Mesenchymal stem cell (in vitro differentiated cells and primary cell): ENCODE results near the gene TTC22.

ENCODE experiments used
- DNase-seq: peaks from one replicate; pipeline ENCODE4 v3.0.0-alpha.2; 2013
- H2AFZ ChIP-seq: one replicate; pipeline ENCODE4 v1.6.1; 2013; ENCODE audit warnings: low read depth, mild to moderate bottlenecking, control low read depth, inconsistent platforms, low read length, moderate library complexity
- H2AK5ac ChIP-seq: 2 replicates; pipeline ENCODE4 v1.6.1; 2013; ENCODE audit warnings: low read length, moderate library complexity, mild to moderate bottlenecking, inconsistent platforms; ENCODE audit not compliant: severe bottlenecking
- H2BK120ac ChIP-seq: one replicate; pipeline ENCODE4 v1.6.1; 2013; ENCODE audit warnings: low read depth, mild to moderate bottlenecking, inconsistent platforms, low read length, moderate library complexity
- H2BK12ac ChIP-seq, 2 experiments: one replicate each; pipeline ENCODE4 v1.6.1; 2013; ENCODE audit warnings: inconsistent platforms in 2 of 2, low read length in 2 of 2, mild to moderate bottlenecking in 2 of 2, moderate library complexity in 2 of 2, control low read depth in 1 of 2
- H2BK15ac ChIP-seq: one replicate; pipeline ENCODE4 v1.6.1; 2013; ENCODE audit warnings: mild to moderate bottlenecking, low read depth, inconsistent platforms; ENCODE audit not compliant: poor library complexity, severe bottlenecking
- H2BK5ac ChIP-seq: 2 replicates; pipeline ENCODE4 v1.6.1; 2013; ENCODE audit warnings: low read depth, mild to moderate bottlenecking, low read length, control low read depth, inconsistent platforms; ENCODE audit not compliant: poor library complexity, severe bottlenecking
- H3K14ac ChIP-seq, 2 experiments: one replicate each; pipeline ENCODE4 v1.6.1; 2013; ENCODE audit warnings: inconsistent platforms in 2 of 2, low read length in 2 of 2, control low read depth in 1 of 2, mild to moderate bottlenecking in 1 of 2, moderate library complexity in 1 of 2
- H3K18ac ChIP-seq, 2 experiments: one replicate each; pipeline ENCODE4 v1.6.1; 2013; ENCODE audit warnings: inconsistent platforms in 2 of 2, low read length in 2 of 2, control low read depth in 1 of 2, low read depth in 1 of 2, mild to moderate bottlenecking in 1 of 2
- H3K23ac ChIP-seq, 2 experiments: one replicate each; pipeline ENCODE4 v1.6.1; 2013; ENCODE audit warnings: inconsistent platforms in 2 of 2, low read length in 2 of 2, mild to moderate bottlenecking in 2 of 2, moderate library complexity in 2 of 2, control low read depth in 1 of 2
- H3K27ac ChIP-seq: 2 replicates; pipeline ENCODE4 v1.5.1; 2013; ENCODE audit warnings: mild to moderate bottlenecking, moderate library complexity, low read length, control low read depth, inconsistent platforms; ENCODE audit not compliant: poor library complexity, severe bottlenecking
- H3K27me3 ChIP-seq, 2 experiments: 2 replicates each; pipeline versions ENCODE4 v1.6.1 to v1.7.0; 2013; ENCODE audit warnings: low read length in 2 of 2, mild to moderate bottlenecking in 2 of 2, moderate library complexity in 2 of 2, control low read depth in 1 of 2, inconsistent platforms in 1 of 2; ENCODE audit not compliant: control insufficient read depth in 1 of 2, insufficient read depth in 1 of 2
- H3K36me3 ChIP-seq, 2 experiments: 2 replicates each; pipeline versions ENCODE4 v1.6.1 to v1.7.0; 2013; ENCODE audit warnings: low read length in 2 of 2, control low read depth in 1 of 2, inconsistent platforms in 1 of 2, low read depth in 1 of 2, mild to moderate bottlenecking in 1 of 2; ENCODE audit not compliant: insufficient read depth in 2 of 2, control insufficient read depth in 1 of 2
- H3K4ac ChIP-seq, 2 experiments: one replicate each; pipeline ENCODE4 v1.6.1; 2013; ENCODE audit warnings: inconsistent platforms in 2 of 2, low read length in 2 of 2, mild to moderate bottlenecking in 2 of 2, moderate library complexity in 2 of 2, control low read depth in 1 of 2, low read depth in 1 of 2
- H3K4me1 ChIP-seq: 2 replicates; pipeline ENCODE4 v1.6.1; 2013; ENCODE audit warnings: low read depth, low read length, control low read depth; ENCODE audit not compliant: control insufficient read depth, insufficient read depth
- H3K4me2 ChIP-seq: 2 replicates; pipeline ENCODE4 v1.6.1; 2013; ENCODE audit warnings: low read length, mild to moderate bottlenecking, inconsistent platforms; ENCODE audit not compliant: poor library complexity, severe bottlenecking
- H3K4me3 ChIP-seq, 2 experiments: 2 replicates each; pipeline versions ENCODE4 v1.5.1 to v1.7.0; 2013; ENCODE audit warnings: low read length in 2 of 2, mild to moderate bottlenecking in 2 of 2, control low read depth in 1 of 2, low read depth in 1 of 2; ENCODE audit not compliant: insufficient read depth in 1 of 2
- H3K79me1 ChIP-seq: replicated peaks from 2 replicates; pipeline ENCODE4 v1.6.1; 2013; ENCODE audit warnings: mild to moderate bottlenecking, control low read depth, low read length, inconsistent platforms; ENCODE audit not compliant: poor library complexity, severe bottlenecking
- H3K9ac ChIP-seq: 2 replicates; pipeline ENCODE4 v1.7.0; 2013; ENCODE audit warnings: mild to moderate bottlenecking, low read length, moderate library complexity
- H3K9me3 ChIP-seq: 2 replicates; pipeline ENCODE4 v1.7.0; 2013; ENCODE audit warnings: mild to moderate bottlenecking, low read length; ENCODE audit not compliant: control insufficient read depth
- H4K8ac ChIP-seq: one replicate; pipeline ENCODE4 v1.6.1; 2013; ENCODE audit warnings: inconsistent platforms, mild to moderate bottlenecking, low read length, moderate library complexity
- H4K91ac ChIP-seq: one replicate; pipeline ENCODE4 v1.6.1; 2013; ENCODE audit warnings: mild to moderate bottlenecking, low read length, inconsistent platforms
- WGBS: methylation state at CpG from one replicate; pipeline ENCODE4 v1.1.7; 2013; ENCODE audit warnings: mixed read lengths; 5-methylcytosine and 5-hydroxymethylcytosine counted together

Gene TTC22

DNA sequence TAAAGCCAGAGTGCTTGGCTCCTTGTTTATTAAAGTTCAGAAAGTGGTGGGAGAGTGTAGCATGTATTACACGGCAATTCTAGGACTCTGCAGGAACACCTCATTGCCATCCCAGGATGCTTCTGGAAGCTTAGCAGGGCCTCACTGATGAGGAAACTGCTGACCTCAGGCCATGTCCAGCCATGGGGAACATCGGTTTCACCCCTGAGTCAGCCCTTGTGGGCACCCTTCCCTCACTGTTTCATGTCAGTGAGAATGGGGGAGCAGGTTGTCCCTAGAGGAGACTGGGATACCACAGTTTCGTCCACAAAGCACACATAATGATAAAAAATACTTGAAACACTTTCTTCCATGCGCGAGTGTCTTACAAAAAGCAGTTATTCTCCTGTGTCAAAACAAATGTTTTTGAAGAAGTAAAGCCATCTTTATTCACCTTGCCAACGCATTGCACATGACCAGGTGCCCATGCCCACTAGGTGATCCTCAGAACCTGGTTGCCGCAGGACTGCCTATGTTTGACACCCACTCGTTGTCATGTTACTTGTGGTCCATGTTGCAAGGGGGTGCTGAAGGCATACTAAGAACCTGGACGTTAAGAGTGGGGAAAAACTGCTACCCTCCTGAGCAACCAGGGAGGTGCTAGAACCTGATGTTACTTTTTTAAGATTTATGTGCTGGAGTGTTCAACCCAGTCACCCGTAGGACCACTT lies 41.2 kb upstream of the TTC22 start:
- H3K14ac ChIP-seq = no peak overlapping the region
- no peak overlapping the region for H3K4me2 ChIP-seq
- no peak overlapping the region for H2BK15ac ChIP-seq
- H2BK5ac ChIP-seq = no peak overlapping the region
- no peaks in the 10 kb centered on the region for H3K4me1 ChIP-seq
- WGBS = 94% methylated on average over 10 of the region's 10 CpGs
- no peak for DNase-seq
- H2BK120ac ChIP-seq = no peak overlapping the region
- H2BK12ac ChIP-seq = no peak overlapping the region
- H3K9ac ChIP-seq = no peak overlapping the region
- H3K4ac ChIP-seq = no peak overlapping the region
- H3K18ac ChIP-seq = no peak overlapping the region
- H3K4me3 ChIP-seq = no peak overlapping the region
- no peak overlapping the region for H3K27ac ChIP-seq
- no peaks in the 10 kb centered on the region for H3K79me1 ChIP-seq
- no peak overlapping the region for H4K91ac ChIP-seq
- no peak overlapping the region for H3K23ac ChIP-seq
- H3K27me3 ChIP-seq = peaks cover 0 to 5% of the 10 kb centered on the region in 2 experiments
- no peak overlapping the region for H2AK5ac ChIP-seq
- H3K36me3 ChIP-seq = peaks cover 3 to 12% of the 10 kb centered on the region in 2 experiments
- H3K9me3 ChIP-seq = no peaks in the 10 kb centered on the region
- no peak overlapping the region for H4K8ac ChIP-seq
- no peak overlapping the region for H2AFZ ChIP-seq

DNA sequence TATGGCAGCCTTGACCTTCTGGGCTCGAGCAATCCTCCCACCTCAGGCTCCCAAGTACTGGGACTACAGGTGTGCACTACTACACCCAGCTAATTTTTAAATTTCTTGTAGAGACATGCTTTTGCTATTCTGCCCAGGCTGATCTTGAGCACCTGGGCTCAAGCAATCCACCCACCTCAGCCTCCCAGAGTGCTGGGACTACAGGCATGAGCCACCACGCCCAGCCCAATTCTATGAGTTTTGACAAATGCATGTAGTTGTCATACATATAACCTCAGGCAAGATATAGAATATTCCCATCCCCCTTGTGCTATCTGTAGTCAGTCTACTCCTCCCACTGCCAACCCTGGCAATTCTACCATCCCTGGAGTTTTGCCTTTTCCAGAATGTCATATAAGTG lies 38.7 kb upstream of the TTC22 start:
- 64% methylated on average over 2 of the region's 2 CpGs for WGBS
- no peak overlapping the region for H4K91ac ChIP-seq
- H3K23ac ChIP-seq = no peak overlapping the region
- no peak for DNase-seq
- H2BK120ac ChIP-seq = no peak overlapping the region
- H3K18ac ChIP-seq = no peak overlapping the region
- H2BK12ac ChIP-seq = no peak overlapping the region
- H3K27ac ChIP-seq = no peak overlapping the region
- no peak overlapping the region for H4K8ac ChIP-seq
- no peak overlapping the region for H3K4ac ChIP-seq
- H3K4me1 ChIP-seq = no peaks in the 10 kb centered on the region
- no peak overlapping the region for H2AFZ ChIP-seq
- H3K4me2 ChIP-seq = no peak overlapping the region
- no peaks in the 10 kb centered on the region for H3K36me3 ChIP-seq
- no peaks in the 10 kb centered on the region for H3K79me1 ChIP-seq
- H3K14ac ChIP-seq = no peak overlapping the region
- no peak overlapping the region for H2BK15ac ChIP-seq
- H3K9me3 ChIP-seq = no peaks in the 10 kb centered on the region
- no peak overlapping the region for H3K4me3 ChIP-seq
- H3K27me3 ChIP-seq = peaks cover 13 to 16% of the 10 kb centered on the region in 2 experiments
- H2AK5ac ChIP-seq = no peak overlapping the region
- H2BK5ac ChIP-seq = no peak overlapping the region
- no peak overlapping the region for H3K9ac ChIP-seq

DNA sequence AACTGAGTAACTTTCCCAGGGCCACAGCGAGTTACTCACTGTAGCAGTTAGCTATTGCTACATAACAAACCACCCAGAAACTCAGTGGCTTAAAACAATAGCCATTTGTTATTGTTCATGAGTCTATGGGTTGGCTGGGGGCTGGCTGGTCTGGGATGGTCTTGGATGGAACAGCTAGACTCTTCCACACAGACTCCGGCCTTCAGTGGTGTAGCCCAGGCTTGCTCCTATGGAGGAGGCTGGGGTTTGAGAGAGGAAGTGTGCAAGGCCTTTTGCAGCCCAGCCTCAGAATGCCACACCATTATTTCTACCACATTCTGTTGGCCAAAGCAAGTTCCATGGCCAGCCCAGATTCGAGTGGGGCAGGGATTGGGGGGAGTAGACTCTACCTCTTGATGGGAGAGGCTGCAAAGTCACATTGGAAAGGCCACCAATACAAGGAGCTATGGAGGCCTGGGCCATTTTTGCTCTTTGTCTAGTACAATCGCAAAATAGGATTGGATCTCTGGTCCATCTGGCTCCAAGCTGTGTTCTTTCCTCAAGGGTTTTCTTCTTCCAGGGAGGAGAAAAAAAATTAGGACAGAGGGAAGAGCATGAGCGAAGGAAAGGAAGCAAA lies 37.5 kb upstream of the TTC22 start:
- H2BK5ac ChIP-seq = no peak overlapping the region

DNA sequence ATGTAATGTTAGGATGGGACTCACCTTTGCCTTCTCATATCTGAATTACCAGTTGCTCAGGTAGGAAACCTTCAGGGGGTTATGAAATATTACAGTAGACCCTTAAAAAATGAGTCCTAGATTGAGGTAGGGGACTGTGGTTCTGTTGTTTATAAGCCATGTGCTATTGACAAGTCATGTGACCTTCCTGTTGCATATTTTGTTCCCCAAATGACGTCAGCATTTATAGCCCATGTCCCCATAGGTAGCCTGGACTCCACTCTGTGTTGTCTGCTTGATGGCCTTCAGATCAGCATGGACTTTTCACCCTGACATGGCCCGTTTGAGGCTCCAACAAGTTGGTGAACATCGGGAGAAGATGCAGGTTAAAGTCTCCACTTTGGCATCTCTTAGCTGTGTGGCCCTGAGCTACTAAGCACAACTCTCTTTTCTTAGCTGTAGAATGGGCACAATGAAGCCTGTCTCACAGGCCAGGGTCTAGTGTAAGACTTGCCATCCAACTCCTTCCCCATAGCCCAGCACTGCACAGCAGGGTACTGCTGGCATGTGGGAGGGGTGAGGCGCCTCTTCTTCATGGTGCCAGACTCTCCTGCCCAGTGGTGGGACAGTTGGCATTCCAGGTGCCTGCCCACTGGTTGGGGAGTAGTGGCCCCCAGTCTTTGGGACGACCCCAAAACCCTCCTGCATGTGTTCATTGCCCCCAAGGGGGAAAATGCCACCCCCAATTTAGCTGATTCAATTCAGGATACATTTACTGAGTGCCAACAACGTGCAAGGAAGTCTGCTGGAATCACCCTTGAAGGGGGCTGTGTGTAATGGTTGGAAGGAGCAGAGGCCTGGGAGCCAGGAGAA lies 36.1 kb upstream of the TTC22 start:
- H2BK120ac ChIP-seq = no peak overlapping the region
- no peak overlapping the region for H3K4me2 ChIP-seq
- no peak overlapping the region for H3K18ac ChIP-seq
- no peak for DNase-seq
- no peak overlapping the region for H3K4me3 ChIP-seq
- H2BK15ac ChIP-seq = no peak overlapping the region
- H3K9ac ChIP-seq = no peak overlapping the region
- WGBS = 75% methylated on average over 6 of the region's 6 CpGs
- no peak overlapping the region for H2AK5ac ChIP-seq
- H3K4ac ChIP-seq = no peak overlapping the region
- H3K27ac ChIP-seq = no peak overlapping the region
- H4K91ac ChIP-seq = no peak overlapping the region
- no peak overlapping the region for H4K8ac ChIP-seq
- H2BK12ac ChIP-seq = no peak overlapping the region
- no peaks in the 10 kb centered on the region for H3K4me1 ChIP-seq
- no peak overlapping the region for H3K23ac ChIP-seq
- no peak overlapping the region for H2AFZ ChIP-seq
- no peaks in the 10 kb centered on the region for H3K9me3 ChIP-seq
- H3K36me3 ChIP-seq = no peaks in the 10 kb centered on the region
- H2BK5ac ChIP-seq = no peak overlapping the region
- no peak overlapping the region for H3K14ac ChIP-seq
- peaks cover 20 to 24% of the 10 kb centered on the region in 2 experiments for H3K27me3 ChIP-seq
- no peaks in the 10 kb centered on the region for H3K79me1 ChIP-seq

More for the DNA sequence above, 37.5 kb upstream of the TTC22 start:
- no peak overlapping the region for H4K91ac ChIP-seq
- no peak overlapping the region for H4K8ac ChIP-seq
- no peak overlapping the region for H3K23ac ChIP-seq
- no peaks in the 10 kb centered on the region for H3K4me1 ChIP-seq
- no peak overlapping the region for H2AK5ac ChIP-seq
- H3K4me2 ChIP-seq = no peak overlapping the region
- no peak overlapping the region for H2BK15ac ChIP-seq
- H3K18ac ChIP-seq = no peak overlapping the region
- no peak overlapping the region for H3K4ac ChIP-seq
- no peak overlapping the region for H2BK120ac ChIP-seq
- no peak overlapping the region for H3K4me3 ChIP-seq
- H3K27ac ChIP-seq = no peak overlapping the region
- H2AFZ ChIP-seq = no peak overlapping the region
- no peak overlapping the region for H3K14ac ChIP-seq
- H3K79me1 ChIP-seq = no peaks in the 10 kb centered on the region
- no peak overlapping the region for H2BK12ac ChIP-seq
- no peaks in the 10 kb centered on the region for H3K36me3 ChIP-seq
- H3K27me3 ChIP-seq = peaks cover 14 to 16% of the 10 kb centered on the region in 2 experiments
- no peak for DNase-seq
- no peaks in the 10 kb centered on the region for H3K9me3 ChIP-seq
- WGBS = 82% methylated on average over 5 of the region's 5 CpGs
- no peak overlapping the region for H3K9ac ChIP-seq
